Measurements from ENCODE around the gene ACVR1. TPM values are rescaled to one million over a fixed set of nuclear protein-coding genes. Genes with fewer than 3 reads are reported as not detected.
A peak's percentile ranks its signal among the peaks of the same experiment; 100 is the strongest.

The ACVR1 gene
- total and polyA plus RNA-seq, 2 of the 13 experiments (the other 11 are each of a cell fraction or from before 2014, with no cell fraction given): 2.3 to 5.4 TPM

DNA sequence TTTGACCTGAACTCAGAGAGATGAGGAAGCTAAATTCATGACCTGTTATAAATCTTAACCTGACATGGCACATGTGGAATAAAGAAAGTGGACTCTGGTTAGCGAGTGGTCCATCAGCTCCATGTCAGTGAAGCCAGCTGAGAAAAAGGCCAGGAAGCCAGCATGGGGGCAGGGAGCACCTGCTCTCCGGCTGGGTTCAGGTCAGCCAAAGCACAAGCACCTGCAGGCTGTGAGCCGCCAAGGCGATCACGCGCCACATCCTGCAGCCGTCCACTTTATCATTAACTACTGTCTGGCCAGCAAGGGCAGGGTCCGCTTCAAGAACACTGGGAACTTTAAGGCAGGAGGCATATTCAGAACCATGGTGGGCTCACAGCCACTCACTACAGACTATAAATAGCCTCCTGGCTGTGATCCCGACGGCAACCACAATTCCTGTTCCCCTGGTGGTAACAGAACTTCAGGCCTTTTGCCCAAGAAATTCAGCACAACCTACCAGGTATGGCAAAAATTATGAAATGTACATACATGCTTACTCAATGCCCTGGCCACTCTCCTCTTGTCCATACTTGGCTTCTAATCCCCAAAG, 35.5 kb downstream of the ACVR1 start (continued):
- TF ChIP-seq GLI4 (CRISPR knock-in tag; IDR thresholded peaks at IDR 0.05; ENCODE audit: borderline replicate concordance): no peak
- no peak for TF ChIP-seq KAT2B (IDR thresholded peaks at IDR 0.05; ENCODE audit: borderline replicate concordance, low read depth, low read length)
- TF ChIP-seq FOXO4 (CRISPR knock-in tag; conservative IDR thresholded peaks at IDR 0.05): no peak
- no peak for TF ChIP-seq SSRP1 (CRISPR knock-in tag; IDR thresholded peaks at IDR 0.05)
- TF ChIP-seq, protein P1, sequence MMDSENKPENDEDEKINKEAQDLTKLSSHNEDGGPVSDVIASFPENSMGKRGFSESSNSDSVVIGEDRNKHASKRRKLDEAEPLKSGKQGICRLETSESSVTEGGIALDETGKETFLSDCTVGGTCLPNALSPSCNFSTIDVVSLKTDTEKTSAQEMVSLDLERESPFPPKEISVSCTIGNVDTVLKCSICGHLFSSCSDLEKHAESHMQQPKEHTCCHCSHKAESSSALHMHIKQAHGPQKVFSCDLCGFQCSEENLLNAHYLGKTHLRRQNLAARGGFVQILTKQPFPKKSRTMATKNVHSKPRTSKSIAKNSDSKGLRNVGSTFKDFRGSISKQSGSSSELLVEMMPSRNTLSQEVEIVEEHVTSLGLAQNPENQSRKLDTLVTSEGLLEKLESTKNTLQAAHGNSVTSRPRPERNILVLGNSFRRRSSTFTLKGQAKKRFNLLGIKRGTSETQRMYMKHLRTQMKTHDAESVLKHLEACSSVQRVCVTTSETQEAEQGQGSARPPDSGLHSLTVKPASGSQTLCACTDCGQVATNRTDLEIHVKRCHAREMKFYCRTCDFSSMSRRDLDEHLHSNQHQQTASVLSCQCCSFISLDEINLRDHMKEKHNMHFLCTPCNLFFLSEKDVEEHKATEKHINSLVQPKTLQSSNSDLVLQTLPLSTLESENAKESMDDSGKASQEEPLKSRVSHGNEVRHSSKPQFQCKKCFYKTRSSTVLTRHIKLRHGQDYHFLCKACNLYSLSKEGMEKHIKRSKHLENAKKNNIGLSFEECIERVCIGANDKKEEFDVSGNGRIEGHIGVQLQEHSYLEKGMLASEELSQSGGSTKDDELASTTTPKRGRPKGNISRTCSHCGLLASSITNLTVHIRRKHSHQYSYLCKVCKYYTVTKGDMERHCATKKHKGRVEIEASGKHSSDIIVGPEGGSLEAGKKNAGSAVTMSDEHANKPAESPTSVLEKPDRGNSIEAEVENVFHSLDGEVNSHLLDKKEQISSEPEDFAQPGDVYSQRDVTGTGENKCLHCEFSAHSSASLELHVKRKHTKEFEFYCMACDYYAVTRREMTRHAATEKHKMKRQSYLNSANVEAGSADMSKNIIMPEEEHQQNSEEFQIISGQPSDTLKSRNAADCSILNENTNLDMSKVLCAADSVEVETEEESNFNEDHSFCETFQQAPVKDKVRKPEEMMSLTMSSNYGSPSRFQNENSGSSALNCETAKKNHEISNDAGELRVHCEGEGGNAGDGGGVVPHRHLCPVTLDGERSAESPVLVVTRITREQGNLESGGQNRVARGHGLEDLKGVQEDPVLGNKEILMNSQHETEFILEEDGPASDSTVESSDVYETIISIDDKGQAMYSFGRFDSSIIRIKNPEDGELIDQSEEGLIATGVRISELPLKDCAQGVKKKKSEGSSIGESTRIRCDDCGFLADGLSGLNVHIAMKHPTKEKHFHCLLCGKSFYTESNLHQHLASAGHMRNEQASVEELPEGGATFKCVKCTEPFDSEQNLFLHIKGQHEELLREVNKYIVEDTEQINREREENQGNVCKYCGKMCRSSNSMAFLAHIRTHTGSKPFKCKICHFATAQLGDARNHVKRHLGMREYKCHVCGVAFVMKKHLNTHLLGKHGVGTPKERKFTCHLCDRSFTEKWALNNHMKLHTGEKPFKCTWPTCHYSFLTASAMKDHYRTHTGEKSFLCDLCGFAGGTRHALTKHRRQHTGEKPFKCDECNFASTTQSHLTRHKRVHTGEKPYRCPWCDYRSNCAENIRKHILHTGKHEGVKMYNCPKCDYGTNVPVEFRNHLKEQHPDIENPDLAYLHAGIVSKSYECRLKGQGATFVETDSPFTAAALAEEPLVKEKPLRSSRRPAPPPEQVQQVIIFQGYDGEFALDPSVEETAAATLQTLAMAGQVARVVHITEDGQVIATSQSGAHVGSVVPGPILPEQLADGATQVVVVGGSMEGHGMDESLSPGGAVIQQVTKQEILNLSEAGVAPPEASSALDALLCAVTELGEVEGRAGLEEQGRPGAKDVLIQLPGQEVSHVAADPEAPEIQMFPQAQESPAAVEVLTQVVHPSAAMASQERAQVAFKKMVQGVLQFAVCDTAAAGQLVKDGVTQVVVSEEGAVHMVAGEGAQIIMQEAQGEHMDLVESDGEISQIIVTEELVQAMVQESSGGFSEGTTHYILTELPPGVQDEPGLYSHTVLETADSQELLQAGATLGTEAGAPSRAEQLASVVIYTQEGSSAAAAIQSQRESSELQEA (CRISPR knock-in tag; IDR thresholded peaks at IDR 0.05; ENCODE audit: not compliant biosample characterization): no peak
- TF ChIP-seq ZMYM3 (CRISPR knock-in tag; IDR thresholded peaks at IDR 0.05): peak; percentile 96
- TF ChIP-seq PRMT3 (CRISPR knock-in tag; IDR thresholded peaks at IDR 0.05; ENCODE audit: borderline replicate concordance, low read depth): no peak
- TF ChIP-seq TOPORS (CRISPR knock-in tag; IDR thresholded peaks at IDR 0.05): 0 out of 2 replicates have a peak, but pooled peaks have one; percentile 41
- TF ChIP-seq RFX5 (IDR thresholded peaks at IDR 0.05; ENCODE audit: low read depth, low read length): no peak
- no peak for TF ChIP-seq ZNF274 (CRISPR knock-in tag; IDR thresholded peaks at IDR 0.05)
- 0 out of 2 replicates have a peak, but pooled peaks have one; percentile 10 for TF ChIP-seq ISX (CRISPR knock-in tag; conservative IDR thresholded peaks at IDR 0.05)
- peak; percentile 66; the same call in 1 of the 2 replicates for TF ChIP-seq ZNF768 (CRISPR knock-in tag; IDR thresholded peaks at IDR 0.05)
- no peak for TF ChIP-seq ZNF709 (CRISPR knock-in tag; IDR thresholded peaks at IDR 0.05)
- TF ChIP-seq, protein P2, sequence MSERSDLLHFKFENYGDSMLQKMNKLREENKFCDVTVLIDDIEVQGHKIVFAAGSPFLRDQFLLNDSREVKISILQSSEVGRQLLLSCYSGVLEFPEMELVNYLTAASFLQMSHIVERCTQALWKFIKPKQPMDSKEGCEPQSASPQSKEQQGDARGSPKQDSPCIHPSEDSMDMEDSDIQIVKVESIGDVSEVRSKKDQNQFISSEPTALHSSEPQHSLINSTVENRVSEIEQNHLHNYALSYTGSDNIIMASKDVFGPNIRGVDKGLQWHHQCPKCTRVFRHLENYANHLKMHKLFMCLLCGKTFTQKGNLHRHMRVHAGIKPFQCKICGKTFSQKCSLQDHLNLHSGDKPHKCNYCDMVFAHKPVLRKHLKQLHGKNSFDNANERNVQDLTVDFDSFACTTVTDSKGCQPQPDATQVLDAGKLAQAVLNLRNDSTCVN (CRISPR knock-in tag; IDR thresholded peaks at IDR 0.05; ENCODE audit: borderline replicate concordance): peak; percentile 65; the same call in 1 of the 2 replicates
- TF ChIP-seq PAX8 (CRISPR knock-in tag; IDR thresholded peaks at IDR 0.05; ENCODE audit: borderline replicate concordance): no peak
- TF ChIP-seq NFE2L2 (IDR thresholded peaks at IDR 0.05; ENCODE audit: low read length): no peak
- TF ChIP-seq ZNF232 (CRISPR knock-in tag; IDR thresholded peaks at IDR 0.05; ENCODE audit: borderline replicate concordance): peak; percentile 60; the same call in 1 of the 2 replicates
- TF ChIP-seq SNAPC2 (CRISPR knock-in tag; IDR thresholded peaks at IDR 0.05): no peak
- TF ChIP-seq ONECUT2 (CRISPR knock-in tag; IDR thresholded peaks at IDR 0.05): no peak
- TF ChIP-seq ZNF782 (CRISPR knock-in tag; IDR thresholded peaks at IDR 0.05; ENCODE audit: borderline replicate concordance): no peak
- no peak for TF ChIP-seq ZNF660 (CRISPR knock-in tag; IDR thresholded peaks at IDR 0.05; ENCODE audit: borderline replicate concordance, low read depth)
